ENCODE measurements around the gene CARHSP1.
"Not testable (repeated sequence)": the region's sequence is repeated elsewhere in the genome, so short reads cannot be mapped to it uniquely, and the experiment has no call there.

Gene CARHSP1

GRCh38 chr16:8853150-8853549 is 15.7 kb downstream of the CARHSP1 start:
- no peak for DNase-seq

GRCh38 chr16:8852534-8852933 is 16.3 kb downstream of the CARHSP1 start:
- no peak for DNase-seq

DNA sequence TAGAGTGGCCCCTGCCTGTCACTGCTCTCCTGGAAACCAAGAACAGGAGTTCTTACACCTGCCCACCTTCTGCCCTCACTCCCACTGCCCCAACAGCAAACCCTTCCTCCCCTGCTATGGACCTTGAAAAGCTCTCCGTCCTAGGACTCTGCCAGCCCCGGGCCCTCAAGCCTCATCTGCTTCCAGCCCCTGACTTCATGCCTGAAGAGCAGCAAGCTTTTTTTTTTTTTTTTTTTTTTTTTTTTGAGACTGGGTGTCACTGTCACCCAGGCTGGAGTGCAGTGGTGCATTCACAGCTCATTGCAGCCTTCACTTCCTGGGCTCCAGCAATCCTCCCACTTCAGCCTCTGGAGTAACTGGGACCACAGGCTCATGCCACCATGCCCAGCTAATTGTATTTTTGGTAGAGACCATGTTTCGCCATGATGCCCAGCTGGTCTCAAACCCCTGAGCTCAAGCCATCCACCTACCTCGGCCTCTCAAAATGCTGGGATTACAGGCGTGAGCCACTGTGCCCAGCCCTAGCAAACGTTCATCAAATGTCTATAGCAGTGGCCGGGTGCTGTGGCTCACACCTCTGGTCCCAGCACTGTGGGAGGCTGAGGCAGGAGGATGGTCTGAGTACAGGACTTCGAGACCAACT is 16.9 kb downstream of the CARHSP1 start:
- no peak for DNase-seq

GRCh38 chr16:8850279-8850885 is 18.4 kb downstream of the CARHSP1 start:
- DNase-seq = no peak

- no peak for DNase-seq
These were observed 19.3 kb downstream of the CARHSP1 start for GRCh38 chr16:8849411-8850011.

DNA sequence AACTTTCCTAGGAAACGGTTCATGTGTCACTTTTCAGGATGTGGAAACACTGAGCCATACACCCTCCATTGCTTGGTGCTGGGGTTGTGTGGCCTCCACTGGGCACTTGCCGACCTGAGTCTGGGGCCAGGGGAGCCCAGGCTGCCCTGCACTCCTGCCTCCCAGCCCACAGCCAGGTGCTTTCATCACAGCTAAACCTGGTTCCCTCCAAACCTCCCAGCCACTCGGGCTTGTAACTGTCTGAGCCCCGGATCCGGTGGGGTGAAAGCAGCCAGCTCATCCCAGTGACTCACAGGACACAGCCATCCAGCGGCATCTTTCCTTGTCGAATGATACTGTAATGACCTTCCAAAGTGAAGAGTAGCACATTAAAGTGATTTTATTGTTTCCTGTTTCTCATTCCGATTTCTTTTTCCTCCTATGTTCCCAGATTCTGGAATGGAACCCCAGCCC is 19.8 kb downstream of the CARHSP1 start:
- DNase-seq = no peak

- DNase-seq = no peak
These were observed 20.4 kb downstream of the CARHSP1 start for GRCh38 chr16:8848231-8848938.

DNA sequence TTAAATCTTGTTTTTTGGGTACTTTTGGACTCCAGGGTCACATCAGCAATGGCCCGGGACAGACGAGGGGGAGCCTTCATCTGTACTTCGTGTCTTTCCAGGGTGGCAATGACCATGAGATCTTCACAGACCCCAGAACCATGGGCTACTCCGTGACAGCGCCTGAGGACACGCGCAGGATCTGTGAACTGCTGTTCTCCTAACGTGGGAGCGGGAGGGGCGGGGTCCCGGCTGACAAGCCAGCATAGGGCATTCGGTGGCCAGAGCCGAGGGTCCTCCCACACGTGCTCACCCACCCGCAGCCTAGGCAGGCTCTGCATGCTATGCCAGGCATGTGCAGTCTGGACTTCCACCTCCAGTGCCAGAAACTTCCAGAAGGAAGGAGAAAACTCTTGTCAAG is 21.2 kb downstream of the CARHSP1 start:
- DNase-seq = no peak

DNA sequence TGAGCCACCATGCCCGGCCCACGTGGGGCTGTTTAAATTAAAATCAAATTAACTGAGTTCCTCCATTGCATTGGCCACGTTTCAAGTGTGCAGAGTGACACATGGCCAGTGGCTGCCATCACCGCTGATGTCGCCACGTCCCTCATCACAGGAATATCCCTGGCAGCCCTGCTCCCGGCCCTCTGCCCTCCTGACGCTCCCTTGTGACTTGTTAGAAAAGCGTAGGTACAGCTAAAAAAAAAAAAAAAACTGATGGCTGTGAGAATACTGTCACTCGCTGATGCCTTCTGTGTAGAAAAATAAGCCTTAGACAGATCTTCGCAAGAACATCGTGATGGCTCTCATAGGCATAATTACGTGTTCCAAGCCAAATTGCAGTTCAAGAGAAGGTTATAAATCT is 21.7 kb downstream of the CARHSP1 start:
- DNase-seq = no peak

GRCh38 chr16:8846401-8846932 is 22.3 kb downstream of the CARHSP1 start:
- no peak for DNase-seq

DNA sequence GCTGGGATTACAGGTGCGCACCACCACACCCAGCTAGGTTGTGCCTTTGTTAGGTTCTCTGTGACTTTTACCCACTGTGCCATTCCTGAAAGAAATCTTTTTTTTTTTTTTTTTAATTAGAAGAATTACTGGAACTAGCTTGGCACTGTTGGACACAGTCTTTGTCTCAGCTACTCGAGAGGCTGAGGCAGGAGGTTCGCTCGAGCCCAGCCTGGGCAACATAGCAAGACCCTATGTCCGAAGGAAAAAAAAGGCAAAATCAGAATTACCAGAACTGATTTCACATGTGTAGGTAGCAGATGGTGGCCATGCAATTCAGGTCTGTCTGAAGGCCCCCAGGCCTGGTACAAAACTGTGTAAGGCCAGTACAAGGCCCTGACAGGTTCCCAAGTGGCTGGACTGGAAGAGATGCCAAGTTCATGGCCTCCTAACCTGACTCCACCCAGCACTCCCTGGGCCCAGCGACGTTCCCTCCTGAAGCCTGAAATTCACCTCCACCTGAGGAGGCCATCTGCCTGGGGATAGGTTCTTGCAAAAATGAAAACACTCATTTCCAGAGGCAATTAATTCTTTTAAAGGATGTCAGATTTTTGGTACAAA is 23.0 kb downstream of the CARHSP1 start:
- no peak for DNase-seq

DNA sequence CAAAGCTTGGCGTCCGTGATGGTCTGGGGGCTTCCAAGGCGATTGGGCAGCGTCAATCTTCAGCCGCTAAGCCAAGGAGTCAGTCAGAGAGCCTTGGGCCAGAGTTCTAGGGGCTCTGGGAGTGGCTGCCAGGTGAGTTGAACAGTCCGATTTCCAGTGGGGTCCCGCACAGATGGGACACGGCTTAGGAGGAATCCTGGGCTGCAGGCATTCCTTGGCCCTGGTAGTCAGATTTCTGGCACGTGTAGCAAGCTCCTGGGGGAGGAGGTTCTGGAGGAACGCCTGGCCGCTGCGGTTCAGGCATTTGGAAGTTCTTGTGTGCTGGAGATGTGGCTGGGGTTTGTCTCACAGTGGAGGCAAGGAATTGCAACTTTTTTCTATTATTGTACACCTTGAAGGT is 25.5 kb downstream of the CARHSP1 start:
- DNase-seq = not testable (repeated sequence)

DNA sequence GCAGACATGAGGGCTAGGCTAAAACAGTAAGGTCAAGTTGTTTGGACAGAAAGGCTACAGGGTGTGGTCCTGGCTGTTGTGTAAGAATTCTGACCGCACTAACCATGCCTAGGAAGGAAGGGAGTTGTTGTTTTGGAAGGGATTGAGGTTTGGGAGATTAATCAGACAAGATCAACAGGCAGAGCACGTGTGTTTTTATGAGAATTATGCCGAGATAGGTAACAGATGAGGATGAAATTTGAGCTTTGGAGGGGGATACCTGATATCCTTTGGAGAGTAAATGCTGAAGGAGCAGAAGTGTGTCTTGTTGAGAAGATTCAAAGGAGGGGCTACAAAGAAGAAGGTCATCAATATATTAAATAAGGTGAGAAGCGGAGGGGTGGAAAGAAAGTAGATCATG is 26.8 kb downstream of the CARHSP1 start:
- DNase-seq = not testable (repeated sequence)

DNA sequence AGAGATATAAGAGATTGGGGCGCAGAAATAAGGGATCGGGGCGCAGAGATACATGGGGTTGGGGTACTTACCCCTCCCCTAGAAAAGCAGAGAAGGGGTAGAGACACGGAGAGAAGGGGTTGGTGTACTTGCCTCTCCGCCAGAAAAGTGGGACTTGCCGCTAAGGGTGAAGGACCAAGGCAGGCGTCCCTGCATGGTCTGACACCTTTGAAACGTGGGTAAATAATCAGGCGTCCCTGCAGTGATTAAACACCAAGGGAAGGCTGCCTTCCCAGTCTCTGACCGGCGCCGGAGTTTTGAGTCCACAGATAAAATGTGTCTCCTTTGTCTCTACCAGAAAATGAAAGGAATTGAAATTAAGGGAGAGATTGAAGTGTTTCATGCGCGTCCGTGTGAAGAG is 31.2 kb downstream of the CARHSP1 start:
- not testable (repeated sequence) for DNase-seq

GRCh38 chr16:8836797-8837196 is 32.0 kb downstream of the CARHSP1 start:
- DNase-seq = not testable (repeated sequence)

GRCh38 chr16:8832717-8833105 is 36.1 kb downstream of the CARHSP1 start:
- DNase-seq = no peak

- no peak for DNase-seq
These were observed 36.7 kb downstream of the CARHSP1 start for GRCh38 chr16:8831871-8832716.

DNA sequence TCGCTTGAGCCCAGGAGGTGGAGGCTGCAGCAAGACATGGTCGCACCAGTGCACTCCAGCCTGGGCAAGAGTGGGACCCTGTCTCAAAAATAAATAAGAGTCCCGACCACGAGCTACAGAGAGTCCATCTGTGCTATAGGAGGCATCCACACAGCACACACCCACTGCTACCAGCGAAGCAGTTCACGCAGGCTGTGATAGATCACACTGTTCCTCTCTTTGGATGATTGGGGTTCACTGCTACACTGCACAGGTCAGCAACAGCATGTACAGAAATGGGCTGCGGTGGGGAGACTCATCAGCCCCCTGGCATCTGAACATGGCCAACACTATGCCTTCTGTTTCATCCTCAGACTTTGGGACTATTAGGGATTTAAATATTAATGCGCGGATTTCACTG is 37.4 kb downstream of the CARHSP1 start:
- DNase-seq = no peak

GRCh38 chr16:8828541-8829165 is 40.2 kb downstream of the CARHSP1 start:
- DNase-seq = no peak

- DNase-seq = no peak
These were observed 42.4 kb downstream of the CARHSP1 start for GRCh38 chr16:8826278-8826879.

DNA sequence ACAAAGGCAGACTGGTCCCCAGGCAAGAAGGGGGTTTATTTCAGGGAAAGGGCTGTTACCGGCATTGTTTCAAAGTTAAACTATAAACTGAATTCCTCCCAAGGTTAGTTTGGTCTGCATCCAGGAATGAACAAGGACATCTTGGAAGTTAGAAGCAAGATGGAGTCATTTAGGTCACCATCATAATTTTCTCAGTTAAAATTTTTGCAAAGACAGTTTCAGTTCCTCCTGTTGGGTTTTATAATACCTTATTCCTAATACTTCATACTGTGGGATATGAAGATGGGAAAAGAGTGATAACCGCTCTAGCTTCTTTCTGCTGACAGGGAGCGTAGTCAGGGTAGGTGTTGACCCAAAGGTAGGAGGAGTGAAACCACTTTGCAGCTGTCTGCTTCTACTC is 46.4 kb downstream of the CARHSP1 start:
- no peak for DNase-seq
